Neural progenitor cell (in vitro differentiated cells): Measurements from ENCODE around the gene ZNF276. TPM values are rescaled to one million over a fixed set of nuclear protein-coding genes. Genes with fewer than 3 reads are reported as not detected.

ENCODE experiments used
- DNase-seq: peaks from one replicate; pipeline ENCODE4 v3.0.0-alpha.2; 2016; ENCODE audit warnings: low spot score
- H2AFZ ChIP-seq: fragments of 200-600 bp; sonication (generic); replicated peaks from 2 replicates; pipeline ENCODE4 v1.6.1; 2016; ENCODE audit warnings: antibody characterized with exemption
- H3F3A ChIP-seq: fragments of 200-600 bp; sonication (generic); 2 replicates; pipeline ENCODE4 v1.6.1; 2016; ENCODE audit warnings: antibody characterized with exemption, low read depth
- H3K27ac ChIP-seq: fragments of 200-600 bp; sonication (generic); 2 replicates; pipeline ENCODE4 v1.5.1; 2016; ENCODE audit warnings: mild to moderate bottlenecking
- H3K27me3 ChIP-seq: fragments of 200-600 bp; sonication (generic); 2 replicates; pipeline ENCODE4 v1.6.1; 2016; ENCODE audit warnings: mild to moderate bottlenecking, moderate library complexity
- H3K36me3 ChIP-seq: fragments of 200-600 bp; sonication (generic); 2 replicates; pipeline ENCODE4 v1.5.1; 2016
- H3K4me1 ChIP-seq: fragments of 200-600 bp; sonication (generic); 2 replicates; pipeline ENCODE4 v1.6.1; 2016; ENCODE audit warnings: mixed run types
- H3K4me2 ChIP-seq: fragments of 200-600 bp; sonication (generic); 2 replicates; pipeline ENCODE4 v1.6.1; 2016
- H3K4me3 ChIP-seq: fragments of 200-600 bp; sonication (generic); 2 replicates; pipeline ENCODE4 v1.5.1; 2016
- H3K79me2 ChIP-seq: fragments of 200-600 bp; sonication (generic); 2 replicates; pipeline ENCODE4 v1.6.1; 2016; ENCODE audit warnings: low read depth
- H3K9ac ChIP-seq: fragments of 200-600 bp; sonication (generic); 2 replicates; pipeline ENCODE4 v1.6.1; 2016
- H3K9me3 ChIP-seq: fragments of 200-600 bp; sonication (generic); 2 replicates; pipeline ENCODE4 v1.5.1; 2016; ENCODE audit warnings: low read depth
- H4K20me1 ChIP-seq: fragments of 200-600 bp; sonication (generic); 2 replicates; pipeline ENCODE4 v1.6.1; 2016; ENCODE audit warnings: low read depth
- H3K27ac Mint-ChIP-seq: 3 replicates; pipeline ENCODE4 v1.8.0; 2021; ENCODE audit warnings: mixed read lengths
- H3K27me3 Mint-ChIP-seq: 2 replicates; pipeline ENCODE4 v1.8.0; 2022; ENCODE audit warnings: low read depth, mild to moderate bottlenecking, inconsistent platforms, moderate library complexity, mixed read lengths; ENCODE audit not compliant: insufficient read depth
- H3K36me3 Mint-ChIP-seq: 3 replicates; pipeline ENCODE4 v1.8.0; 2021; ENCODE audit warnings: mixed read lengths
- H3K4me1 Mint-ChIP-seq: 3 replicates; pipeline ENCODE4 v1.8.0; 2021; ENCODE audit warnings: mixed read lengths
- H3K4me3 Mint-ChIP-seq: 3 replicates; pipeline ENCODE4 v1.8.0; 2021; ENCODE audit warnings: mild to moderate bottlenecking, moderate library complexity, mixed read lengths
- H3K9me3 Mint-ChIP-seq: 3 replicates; pipeline ENCODE4 v1.8.0; 2020; ENCODE audit warnings: mixed read lengths
- CTCF ChIP-seq: fragments of 200-600 bp; sonication (generic); IDR thresholded peaks from 2 replicates; pipeline ENCODE4 v1.5.1; 2017; ENCODE audit warnings: antibody characterized with exemption, mild to moderate bottlenecking
- EZH2 ChIP-seq: fragments of 200-600 bp; sonication (generic); IDR thresholded peaks from 2 replicates; pipeline ENCODE4 v1.6.1; 2017; ENCODE audit warnings: antibody characterized with exemption, mild to moderate bottlenecking, moderate library complexity
- EZH2phosphoT487 ChIP-seq: fragments of 200-600 bp; sonication (generic); IDR thresholded peaks from 2 replicates; pipeline ENCODE4 v1.6.1; 2017; ENCODE audit warnings: antibody characterized with exemption
- total RNA-seq: library from RNA; depleted of rRNA; stranded (reverse); fragments of >200 nt; gene quantifications from 2 replicates; pipeline ENCODE4 v1.2.3, GENCODE V29; 2015; ENCODE audit warnings: low replicate concordance

Gene ZNF276
- total RNA-seq, 1 donor from 2014 or later: 8.4 TPM

- Mint-ChIP-seq H3K9me3 (peaks cover 42% of the 10 kb centered on the region), H3K27me3 (peaks cover 2% of the 10 kb centered on the region), H3K4me3 (no peak overlapping the region), H3K27ac (no peak overlapping the region), H3K36me3 (peaks cover 42% of the 10 kb centered on the region), H3K4me1 (no peaks in the 10 kb centered on the region)
- TF ChIP-seq EZH2: no peak
- no peak for TF ChIP-seq CTCF
- Histone ChIP-seq H3K36me3 (peaks cover 22% of the 10 kb centered on the region), H3K79me2 (no peaks in the 10 kb centered on the region), H3K9ac (no peak overlapping the region), H3K4me1 (no peaks in the 10 kb centered on the region), H3K4me2 (no peak overlapping the region), H3K27me3 (no peaks in the 10 kb centered on the region), H4K20me1 (no peaks in the 10 kb centered on the region), H3K9me3 (peaks cover 22% of the 10 kb centered on the region), H3F3A (no peaks in the 10 kb centered on the region), H3K27ac (no peak overlapping the region), H2AFZ (no peak overlapping the region), H3K4me3 (no peak overlapping the region)
- peak; percentile 32 for DNase-seq
Measured at GRCh38 chr16:89678258-89678657, 43.1 kb upstream of the ZNF276 start.

- Histone ChIP-seq H2AFZ (no peak overlapping the region), H3K27me3 (no peaks in the 10 kb centered on the region), H3K9me3 (no peaks in the 10 kb centered on the region), H3F3A (peaks cover 7% of the 10 kb centered on the region), H3K4me2 (no peak overlapping the region), H3K4me3 (no peak overlapping the region), H3K9ac (no peak overlapping the region), H3K36me3 (peaks cover 7% of the 10 kb centered on the region), H3K4me1 (peaks cover 5% of the 10 kb centered on the region), H4K20me1 (no peaks in the 10 kb centered on the region), H3K27ac (no peak overlapping the region), H3K79me2 (peaks cover 31% of the 10 kb centered on the region)
- TF ChIP-seq EZH2phosphoT487 (no peak), EZH2 (no peak), CTCF (no peak)
- peak overlapping the region; percentile 77 for H3K4me3 Mint-ChIP-seq
- DNase-seq: no peak
- H3K27ac Mint-ChIP-seq: no peak overlapping the region
- peaks cover 13% of the 10 kb centered on the region for H3K27me3 Mint-ChIP-seq
- H3K9me3 Mint-ChIP-seq: peaks cover 24% of the 10 kb centered on the region
- H3K4me1 Mint-ChIP-seq: peaks cover 14% of the 10 kb centered on the region
- H3K36me3 Mint-ChIP-seq: peaks cover 49% of the 10 kb centered on the region
Measured at GRCh38 chr16:89685916-89686315, 35.4 kb upstream of the ZNF276 start.

GRCh38 chr16:89686520-89687091 is 34.7 kb upstream of the ZNF276 start, which contains the start of gene CDK10:
Gene CDK10, plus strand, starts transcription at chr16:89686689. Its CDS starts 22 bp downstream, at chr16:89686711.
- Histone ChIP-seq H3K4me2 (peak within 1 kb of the TSS; percentile 77), H3K79me2 (peaks cover 31% of the 10 kb centered on the region), H3K4me1 (peaks cover 5% of the 10 kb centered on the region), H3K27ac (no peak within 1 kb of the TSS), H3K9ac (peak within 1 kb of the TSS; percentile 33), H3K27me3 (no peaks in the 10 kb centered on the region), H3K9me3 (no peaks in the 10 kb centered on the region), H3K4me3 (peak within 1 kb of the TSS; percentile 65), H3F3A (peaks cover 7% of the 10 kb centered on the region), H4K20me1 (no peaks in the 10 kb centered on the region), H2AFZ (peak within 1 kb of the TSS; percentile 94), H3K36me3 (peaks cover 7% of the 10 kb centered on the region)
- H3K27ac Mint-ChIP-seq: peak within 1 kb of the TSS; percentile 88
- H3K9me3 Mint-ChIP-seq: peaks cover 20% of the 10 kb centered on the region
- peaks cover 14% of the 10 kb centered on the region for H3K27me3 Mint-ChIP-seq
- peak; percentile 96 for DNase-seq
- no peak for TF ChIP-seq CTCF
- TF ChIP-seq EZH2phosphoT487: no peak
- TF ChIP-seq EZH2: no peak
- peaks cover 45% of the 10 kb centered on the region for H3K36me3 Mint-ChIP-seq
- peaks cover 14% of the 10 kb centered on the region for H3K4me1 Mint-ChIP-seq
- peak within 1 kb of the TSS; percentile 92 for H3K4me3 Mint-ChIP-seq
